HepG2 (cell line): Measurements from ENCODE around the gene TECTB. TPM values are rescaled to one million over a fixed set of nuclear protein-coding genes. Genes with fewer than 3 reads are reported as not detected.

Experiments
- ARNTL ChIP-seq: sonication (generic); formaldehyde crosslinking; IDR thresholded peaks from 2 replicates; pipeline ENCODE4 v1.4.0; 2020; ENCODE audit warnings: mild to moderate bottlenecking, missing genetic modification reagents
- E2F5 ChIP-seq: sonication (generic); formaldehyde crosslinking; conservative IDR thresholded peaks from 2 replicates; pipeline ENCODE4 v1.4.0; 2020; ENCODE audit warnings: missing genetic modification reagents
- EP300 ChIP-seq, 3 experiments: sonication (generic) in 1 of 3; formaldehyde crosslinking in 1 of 3; IDR thresholded peaks; 2 replicates each; pipeline versions ENCODE4 v1.5.1 to v1.6.1; 2011 to 2020; ENCODE audit warnings: low read depth in 2 of 3, low read length in 2 of 3, borderline replicate concordance in 1 of 3, improper control_type of control experiment in 1 of 3, mild to moderate bottlenecking in 1 of 3, missing genetic modification reagents in 1 of 3, moderate library complexity in 1 of 3
- MAZ ChIP-seq, 2 experiments: sonication (generic) in 1 of 2; formaldehyde crosslinking in 1 of 2; IDR thresholded peaks; 2 replicates each; pipeline versions ENCODE4 v1.5.0 to v1.6.1; 2012 to 2020; ENCODE audit warnings: low read depth in 2 of 2, mild to moderate bottlenecking in 2 of 2, borderline replicate concordance in 1 of 2, improper control_type of control experiment in 1 of 2, low read length in 1 of 2, missing genetic modification reagents in 1 of 2, moderate library complexity in 1 of 2
- MED1 ChIP-seq: sonication (generic); formaldehyde crosslinking; IDR thresholded peaks from 2 replicates; pipeline ENCODE4 v1.4.0; 2020; ENCODE audit warnings: missing genetic modification reagents
- RNF219 ChIP-seq: sonication (generic); formaldehyde crosslinking; IDR thresholded peaks from 2 replicates; pipeline ENCODE4 v1.5.0; 2020; ENCODE audit warnings: mild to moderate bottlenecking, missing genetic modification reagents
- SAFB2 ChIP-seq: sonication (generic); formaldehyde crosslinking; IDR thresholded peaks from 2 replicates; pipeline ENCODE4 v1.5.1; 2020; ENCODE audit warnings: missing genetic modification reagents, low read depth, mild to moderate bottlenecking, borderline replicate concordance
- SNAPC4 ChIP-seq: sonication (generic); formaldehyde crosslinking; IDR thresholded peaks from 2 replicates; pipeline ENCODE4 v1.4.0; 2020; ENCODE audit warnings: mild to moderate bottlenecking, missing genetic modification reagents
- TFDP1 ChIP-seq: IDR thresholded peaks from 2 replicates; pipeline ENCODE4 v1.6.1; 2016; ENCODE audit warnings: missing compliant biosample characterization, missing genetic modification reagents, borderline replicate concordance
- TOPORS ChIP-seq: sonication (generic); formaldehyde crosslinking; IDR thresholded peaks from 2 replicates; pipeline ENCODE4 v1.8.0; 2023; ENCODE audit warnings: mild to moderate bottlenecking, missing genetic modification reagents
- ZBTB33 ChIP-seq: sonication (generic); formaldehyde crosslinking; IDR thresholded peaks from 2 replicates; pipeline ENCODE4 v1.4.0; 2020; ENCODE audit warnings: missing genetic modification reagents
- ZFP41 ChIP-seq: sonication (generic); formaldehyde crosslinking; IDR thresholded peaks from 2 replicates; pipeline ENCODE4 v1.4.0; 2020; ENCODE audit warnings: mild to moderate bottlenecking, missing genetic modification reagents, borderline replicate concordance
- ZKSCAN8 ChIP-seq: IDR thresholded peaks from 2 replicates; pipeline ENCODE4 v1.6.1; 2016; ENCODE audit warnings: borderline replicate concordance, missing genetic modification reagents, missing compliant biosample characterization
- ZNF207 ChIP-seq: fragments of 450-650 bp; IDR thresholded peaks from 2 replicates; pipeline ENCODE4 v1.6.1; 2016; ENCODE audit warnings: antibody characterized with exemption, borderline replicate concordance
- ZNF639 ChIP-seq: conservative IDR thresholded peaks from 2 replicates; pipeline ENCODE4 v1.6.1; 2018; ENCODE audit warnings: missing genetic modification reagents
- polyA plus RNA-seq, 8 experiments: library from polyadenylated mRNA; depleted of rRNA in 3 of 8; stranded (reverse) in 7 of 8; unstranded in 1 of 8; fragments of >200 nt; fragmentation: Illumina TruSeq in 4 of 8; extraction: Trizol in 4 of 8; gene quantifications; 2 replicates each; pipeline versions ENCODE4 v1.2.1 to v1.2.3, GENCODE V29; 2011 to 2016; ENCODE audit warnings: low read depth in 4 of 8, missing spikeins in 1 of 8, mixed read lengths in 1 of 8; ENCODE audit not compliant: insufficient read depth in 1 of 8
- total RNA-seq, 5 experiments: library from RNA; depleted of rRNA; stranded (reverse); fragments of >200 nt; fragmentation: Illumina TruSeq; extraction: Trizol; gene quantifications; 2 replicates each; pipeline ENCODE4 v1.2.3, GENCODE V29; 2016; ENCODE audit warnings: low read depth in 1 of 5

Gene TECTB
- total and polyA plus RNA-seq, 2 of the 13 experiments (the other 11 are each of a cell fraction or from before 2014, with no cell fraction given): 0.78 to 1.8 TPM

- no peak for TF ChIP-seq ARNTL
- TF ChIP-seq EP300 (IDR thresholded peaks at IDR 0.05; ENCODE audit: low read depth in 2 of 2, low read length in 2 of 2): peak in 1 of 2 experiments; percentile 60; a peak in 2 of 4 replicates
- no peak for TF ChIP-seq EP300 (CRISPR knock-in tag; IDR thresholded peaks at IDR 0.05; ENCODE audit: borderline replicate concordance)
- no peak for TF ChIP-seq SNAPC4 (CRISPR knock-in tag)
- TF ChIP-seq ZNF639 (CRISPR knock-in tag): no peak
- no peak for TF ChIP-seq ZFP41 (CRISPR knock-in tag)
- TF ChIP-seq RNF219 (CRISPR knock-in tag): no peak
- TF ChIP-seq TFDP1: no peak
- no peak for TF ChIP-seq ZBTB33
- TF ChIP-seq ZNF207: no peak
- TF ChIP-seq E2F5 (CRISPR knock-in tag): no peak
- no peak for TF ChIP-seq SAFB2 (CRISPR knock-in tag)
- no peak for TF ChIP-seq MAZ (IDR thresholded peaks at IDR 0.05; ENCODE audit: borderline replicate concordance, low read depth, low read length)
- TF ChIP-seq MAZ (CRISPR knock-in tag; IDR thresholded peaks at IDR 0.05; ENCODE audit: low read depth): no peak
- TF ChIP-seq ZKSCAN8 (CRISPR knock-in tag): no peak
- TF ChIP-seq TOPORS (CRISPR knock-in tag): no peak
- TF ChIP-seq MED1 (CRISPR knock-in tag): peak; percentile 70; the same call in 1 of the 2 replicates
Measured at GRCh38 chr10:112259688-112260087, 23.5 kb upstream of the TECTB start (continued).
